ENCODE measurements around the gene LINC01488.

DNA sequence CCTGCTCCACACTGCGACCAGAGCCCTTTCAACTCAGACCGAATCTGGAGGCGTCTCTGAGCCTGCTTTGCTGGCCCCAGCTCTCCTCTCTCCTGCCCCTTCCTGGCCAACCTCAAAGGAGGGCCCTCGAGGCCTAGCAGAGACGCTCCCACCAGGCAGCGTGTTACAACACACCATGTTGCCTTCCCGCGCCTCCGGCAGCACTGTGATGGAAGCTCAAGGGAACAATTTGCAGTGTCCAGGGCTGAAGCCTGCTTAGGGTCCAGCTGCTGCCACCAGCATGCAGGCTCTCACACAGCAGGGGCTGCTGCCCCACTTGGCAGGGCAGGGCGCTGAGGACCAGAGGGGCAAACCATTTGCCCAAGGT is 18.4 kb downstream of the LINC01488 start:
- TF ChIP-seq, protein P1, sequence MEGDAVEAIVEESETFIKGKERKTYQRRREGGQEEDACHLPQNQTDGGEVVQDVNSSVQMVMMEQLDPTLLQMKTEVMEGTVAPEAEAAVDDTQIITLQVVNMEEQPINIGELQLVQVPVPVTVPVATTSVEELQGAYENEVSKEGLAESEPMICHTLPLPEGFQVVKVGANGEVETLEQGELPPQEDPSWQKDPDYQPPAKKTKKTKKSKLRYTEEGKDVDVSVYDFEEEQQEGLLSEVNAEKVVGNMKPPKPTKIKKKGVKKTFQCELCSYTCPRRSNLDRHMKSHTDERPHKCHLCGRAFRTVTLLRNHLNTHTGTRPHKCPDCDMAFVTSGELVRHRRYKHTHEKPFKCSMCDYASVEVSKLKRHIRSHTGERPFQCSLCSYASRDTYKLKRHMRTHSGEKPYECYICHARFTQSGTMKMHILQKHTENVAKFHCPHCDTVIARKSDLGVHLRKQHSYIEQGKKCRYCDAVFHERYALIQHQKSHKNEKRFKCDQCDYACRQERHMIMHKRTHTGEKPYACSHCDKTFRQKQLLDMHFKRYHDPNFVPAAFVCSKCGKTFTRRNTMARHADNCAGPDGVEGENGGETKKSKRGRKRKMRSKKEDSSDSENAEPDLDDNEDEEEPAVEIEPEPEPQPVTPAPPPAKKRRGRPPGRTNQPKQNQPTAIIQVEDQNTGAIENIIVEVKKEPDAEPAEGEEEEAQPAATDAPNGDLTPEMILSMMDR (IDR thresholded peaks at IDR 0.05 in 2 of 3, conservative IDR thresholded peaks at IDR 0.05 in 1 of 3; ENCODE audit: insufficient read depth in 2 of 3, low read depth in 1 of 3, low read length in 3 of 3): no peak
- TF ChIP-seq NONO (IDR thresholded peaks at IDR 0.05; ENCODE audit: low read depth in 2 of 2, low read length in 1 of 2): no peak
- no peak for TF ChIP-seq BHLHE40 (IDR thresholded peaks at IDR 0.05; ENCODE audit: low read length)
- TF ChIP-seq CREM (IDR thresholded peaks at IDR 0.05; ENCODE audit: low read depth): no peak
- TF ChIP-seq, protein P2, sequence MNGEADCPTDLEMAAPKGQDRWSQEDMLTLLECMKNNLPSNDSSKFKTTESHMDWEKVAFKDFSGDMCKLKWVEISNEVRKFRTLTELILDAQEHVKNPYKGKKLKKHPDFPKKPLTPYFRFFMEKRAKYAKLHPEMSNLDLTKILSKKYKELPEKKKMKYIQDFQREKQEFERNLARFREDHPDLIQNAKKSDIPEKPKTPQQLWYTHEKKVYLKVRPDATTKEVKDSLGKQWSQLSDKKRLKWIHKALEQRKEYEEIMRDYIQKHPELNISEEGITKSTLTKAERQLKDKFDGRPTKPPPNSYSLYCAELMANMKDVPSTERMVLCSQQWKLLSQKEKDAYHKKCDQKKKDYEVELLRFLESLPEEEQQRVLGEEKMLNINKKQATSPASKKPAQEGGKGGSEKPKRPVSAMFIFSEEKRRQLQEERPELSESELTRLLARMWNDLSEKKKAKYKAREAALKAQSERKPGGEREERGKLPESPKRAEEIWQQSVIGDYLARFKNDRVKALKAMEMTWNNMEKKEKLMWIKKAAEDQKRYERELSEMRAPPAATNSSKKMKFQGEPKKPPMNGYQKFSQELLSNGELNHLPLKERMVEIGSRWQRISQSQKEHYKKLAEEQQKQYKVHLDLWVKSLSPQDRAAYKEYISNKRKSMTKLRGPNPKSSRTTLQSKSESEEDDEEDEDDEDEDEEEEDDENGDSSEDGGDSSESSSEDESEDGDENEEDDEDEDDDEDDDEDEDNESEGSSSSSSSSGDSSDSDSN (IDR thresholded peaks at IDR 0.05; ENCODE audit: borderline replicate concordance in 1 of 2, low read depth in 2 of 2, low read length in 2 of 2): no peak
- no peak for TF ChIP-seq MXI1 (IDR thresholded peaks at IDR 0.05; ENCODE audit: low read depth, low read length)
- TF ChIP-seq CBX3 (IDR thresholded peaks at IDR 0.05; ENCODE audit: borderline replicate concordance in 1 of 2, low read length in 2 of 2): no peak

Measured in K562 (cell line).